ENCODE measurements around the gene RAB5IF. TPM values are rescaled to one million over a fixed set of nuclear protein-coding genes. Genes with fewer than 3 reads are reported as not detected.

Gene RAB5IF
- total and polyA plus RNA-seq, 10 donors: 67.8 to 131 (median 96.4) TPM

GRCh38 chr20:36614781-36615557, 9.4 kb downstream of the RAB5IF start:
- no peaks in the 10 kb centered on the region for H3K9me3 ChIP-seq
- H3K36me3 ChIP-seq: peaks cover 4 to 68% (median 57%) of the 10 kb centered on the region in 6 donors
- H3K4me1 ChIP-seq: peaks cover 0 to 18% (median 2%) of the 10 kb centered on the region in 6 donors
- peak overlapping the region in 1 of 8 donors; percentile 11 for H3K27ac ChIP-seq
- WGBS, 5 donors: 83 to 92% (median 88%) methylated on average over 11 to 14 of the region's 14 CpGs
- TF ChIP-seq POLR2AphosphoS5 (IDR thresholded peaks at IDR 0.05): peak in 1 of 3 donors; percentile 26
- no peak for TF ChIP-seq CTCF (IDR thresholded peaks at IDR 0.05 in 8 of 11, conservative IDR thresholded peaks at IDR 0.05 in 3 of 11)
- H3K4me3 ChIP-seq: no peak overlapping the region
- no peaks in the 10 kb centered on the region for H3K27me3 ChIP-seq (replicated peaks in 1 of 7)
- intact Hi-C loops (cut with DNase I; ENCODE audit: low total_unique reads): loop anchor here (10.0 kb wide), 1 partner anchor 140 kb away; no protein-coding TSS in a partner anchor
- DNase-seq: no peak

GRCh38 chr20:36620917-36621316, 15.3 kb downstream of the RAB5IF start:
- intact Hi-C loops (cut with DNase I; ENCODE audit: low total_unique reads): no loop called here
- no peak for TF ChIP-seq POLR2A (IDR thresholded peaks at IDR 0.05)
- TF ChIP-seq POLR2AphosphoS5 (IDR thresholded peaks at IDR 0.05): no peak
- no peak for TF ChIP-seq CTCF (IDR thresholded peaks at IDR 0.05 in 8 of 11, conservative IDR thresholded peaks at IDR 0.05 in 3 of 11)
- no peaks in the 10 kb centered on the region for H3K4me1 ChIP-seq
- no peak overlapping the region for H3K27ac ChIP-seq
- no peaks in the 10 kb centered on the region for H3K9me3 ChIP-seq
- no peaks in the 10 kb centered on the region for H3K27me3 ChIP-seq (replicated peaks in 1 of 7)
- peaks cover 0 to 32% (median 0%) of the 10 kb centered on the region in 6 donors for H3K36me3 ChIP-seq
- WGBS, 5 donors: 94 to 100% (median 96%) methylated on average over 5 of the region's 5 CpGs
- H3K4me3 ChIP-seq: no peak overlapping the region
- DNase-seq: no peak

GRCh38 chr20:36623444-36623843, 17.9 kb downstream of the RAB5IF start:
- no peak overlapping the region for H3K4me3 ChIP-seq
- H3K36me3 ChIP-seq: peaks cover 0 to 40% (median 0%) of the 10 kb centered on the region in 6 donors
- DNase-seq: no peak
- intact Hi-C loops (cut with DNase I; ENCODE audit: low total_unique reads): no loop called here
- peak overlapping the region in 2 of 8 donors; percentile 0 to 6 for H3K27ac ChIP-seq
- no peaks in the 10 kb centered on the region for H3K9me3 ChIP-seq
- H3K27me3 ChIP-seq (replicated peaks in 1 of 7): no peaks in the 10 kb centered on the region
- 88 to 97% (median 94%) methylated on average over 2 of the region's 2 CpGs for WGBS, 5 donors
- peaks cover 0 to 2% (median 0%) of the 10 kb centered on the region in 6 donors for H3K4me1 ChIP-seq
- TF ChIP-seq CTCF (IDR thresholded peaks at IDR 0.05 in 8 of 11, conservative IDR thresholded peaks at IDR 0.05 in 3 of 11): no peak
- no peak for TF ChIP-seq POLR2A (IDR thresholded peaks at IDR 0.05)
- no peak for TF ChIP-seq POLR2AphosphoS5 (IDR thresholded peaks at IDR 0.05)

All from spleen (tissue), 11 donors.